Measurements from ENCODE around the gene RSPH6A.

DNA sequence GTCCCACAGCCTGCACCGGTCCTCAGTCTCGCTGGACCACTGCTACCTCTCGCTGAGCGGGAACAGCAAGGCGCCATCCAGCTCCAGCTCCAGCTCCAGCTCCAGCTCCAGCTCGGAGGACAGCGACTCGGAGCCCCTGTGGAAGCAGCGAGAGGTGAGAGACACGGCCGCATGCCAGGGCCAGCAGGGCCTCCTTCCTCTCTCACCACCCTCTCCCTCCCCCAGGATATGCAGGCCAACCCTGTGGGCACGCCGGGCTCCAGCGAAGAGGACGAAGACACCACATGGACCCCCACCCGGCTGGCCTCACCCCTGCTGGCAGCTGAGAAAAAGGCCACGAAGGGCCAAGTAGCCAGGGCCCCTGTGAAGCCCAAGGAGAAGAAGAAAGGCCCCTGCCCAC lies 53.4 kb downstream of the RSPH6A start:
- TF ChIP-seq POLR2AphosphoS5 (IDR thresholded peaks at IDR 0.05) (no peak), POLR2A (IDR thresholded peaks at IDR 0.05) (no peak)
- TF ChIP-seq, protein P1, sequence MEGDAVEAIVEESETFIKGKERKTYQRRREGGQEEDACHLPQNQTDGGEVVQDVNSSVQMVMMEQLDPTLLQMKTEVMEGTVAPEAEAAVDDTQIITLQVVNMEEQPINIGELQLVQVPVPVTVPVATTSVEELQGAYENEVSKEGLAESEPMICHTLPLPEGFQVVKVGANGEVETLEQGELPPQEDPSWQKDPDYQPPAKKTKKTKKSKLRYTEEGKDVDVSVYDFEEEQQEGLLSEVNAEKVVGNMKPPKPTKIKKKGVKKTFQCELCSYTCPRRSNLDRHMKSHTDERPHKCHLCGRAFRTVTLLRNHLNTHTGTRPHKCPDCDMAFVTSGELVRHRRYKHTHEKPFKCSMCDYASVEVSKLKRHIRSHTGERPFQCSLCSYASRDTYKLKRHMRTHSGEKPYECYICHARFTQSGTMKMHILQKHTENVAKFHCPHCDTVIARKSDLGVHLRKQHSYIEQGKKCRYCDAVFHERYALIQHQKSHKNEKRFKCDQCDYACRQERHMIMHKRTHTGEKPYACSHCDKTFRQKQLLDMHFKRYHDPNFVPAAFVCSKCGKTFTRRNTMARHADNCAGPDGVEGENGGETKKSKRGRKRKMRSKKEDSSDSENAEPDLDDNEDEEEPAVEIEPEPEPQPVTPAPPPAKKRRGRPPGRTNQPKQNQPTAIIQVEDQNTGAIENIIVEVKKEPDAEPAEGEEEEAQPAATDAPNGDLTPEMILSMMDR (IDR thresholded peaks at IDR 0.05): no peak

Measured in prostate gland (tissue), 2 donors.